Placental pericyte (primary cell): ENCODE measurements around the gene PPCDC. TPM values are rescaled to one million over a fixed set of nuclear protein-coding genes. Genes with fewer than 3 reads are reported as not detected.

ENCODE experiments used
- small RNA-seq: library from RNA; depleted of rRNA; stranded (forward); fragments of <200 nt; gene quantifications from one replicate; pipeline ENCODE3, GENCODE V24; 2012; ENCODE audit warnings: low replicate concordance
- total RNA-seq: library from RNA; depleted of rRNA; stranded (reverse); fragments of >200 nt; gene quantifications from 2 replicates; pipeline ENCODE4 v1.2.3, GENCODE V29; 2012

The PPCDC gene
- 10.5 and 19.3 TPM in 2 replicates for total RNA-seq

GRCh38 chr15:75023181-75023871 lies at the start of gene PPCDC:
Gene PPCDC, plus strand, starts transcription at chr15:75023590. Its CDS starts 4,729 bp downstream, at chr15:75028319.

GRCh38 chr15:74995182-74995778 lies 28.1 kb upstream of the PPCDC start, which contains the start of gene SCAMP5:
Gene SCAMP5, plus strand, starts transcription at chr15:74995563. Its CDS starts 16,277 bp downstream, at chr15:75011840.

Small RNAs within 50 kb of the gene (small RNA-seq; reads per million reads assigned to genes)
- gene AC015720.1, result not detected
- gene RF00019, result not detected

Other genes with a start within 250 kb of the PPCDC start
- gene CSK, start 241.5 kb upstream of the PPCDC start, total RNA-seq, result 30.4 and 32.6 TPM in 2 replicates
- under 0.01 TPM in 1 of 2 replicates, not detected in the other for gene LMAN1L, start 210.8 kb upstream of the PPCDC start, total RNA-seq
- not detected in 2 replicates for gene CPLX3, start 197.0 kb upstream of the PPCDC start, total RNA-seq
- gene ULK3, start 180.4 kb upstream of the PPCDC start, total RNA-seq, result 17.7 and 23.3 TPM in 2 replicates
- 28.1 and 37.9 TPM in 2 replicates for gene SCAMP2, start 150.2 kb upstream of the PPCDC start, total RNA-seq
- gene MPI, start 133.5 kb upstream of the PPCDC start, total RNA-seq, result 49.5 and 88.6 TPM in 2 replicates
- gene FAM219B, start 116.7 kb upstream of the PPCDC start, total RNA-seq, result 28.2 and 40.7 TPM in 2 replicates
- gene COX5A, start 85.5 kb upstream of the PPCDC start, total RNA-seq, result 33.4 and 45.7 TPM in 2 replicates
- 15.0 and 23.9 TPM in 2 replicates for gene RPP25, start 66.8 kb upstream of the PPCDC start, total RNA-seq
- gene SCAMP5, start 28.0 kb upstream of the PPCDC start, total RNA-seq, result 0.57 and 2.4 TPM in 2 replicates
- gene C15orf39, start 178.3 kb downstream of the PPCDC start, total RNA-seq, result 12.9 and 16.0 TPM in 2 replicates
- gene GOLGA6C, start 234.7 kb downstream of the PPCDC start, total RNA-seq, result 0.14 TPM in 1 of 2 replicates, not detected in the other